Measurements from ENCODE around the gene AHI1. TPM values are rescaled to one million over a fixed set of nuclear protein-coding genes. Genes with fewer than 3 reads are reported as not detected.

AHI1 gene
- total RNA-seq, 1 donor from 2014 or later, result 14.2 TPM

DNA sequence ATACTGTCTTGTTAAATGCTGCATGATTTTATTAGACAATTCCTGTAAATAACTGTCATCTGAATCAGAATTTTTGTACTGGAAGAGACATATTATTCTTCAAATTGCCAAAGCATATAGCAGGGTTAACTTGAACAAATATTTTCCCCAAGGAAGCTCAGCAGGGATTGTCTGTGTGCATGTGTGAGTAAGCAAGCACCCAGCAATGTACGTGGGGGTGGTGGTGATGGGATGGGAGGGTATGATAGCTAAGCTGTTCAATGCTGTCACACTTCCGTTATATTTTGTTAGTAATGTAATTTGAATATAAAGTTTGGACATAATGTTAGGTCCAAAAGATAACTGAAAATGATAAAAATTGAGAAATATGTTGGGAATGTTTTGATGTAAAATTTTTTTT, 198.3 kb downstream of the AHI1 start:
- no peaks in the 10 kb centered on the region for H3K9me3 Mint-ChIP-seq (ENCODE audit: unreplicated experiment)
- Histone ChIP-seq H3K36me3 (ENCODE audit: insufficient read depth, low read length) (no peaks in the 10 kb centered on the region), H3K9ac (ENCODE audit: low read length) (peak overlapping the region; percentile 17), H3K27me3 (ENCODE audit: insufficient read depth, low read length) (no peaks in the 10 kb centered on the region), H2AFZ (ENCODE audit: low read depth, low read length) (no peak overlapping the region), H3K9me3 (ENCODE audit: insufficient read depth, low read depth, low read length) (no peaks in the 10 kb centered on the region), H3K27ac (ENCODE audit: low read depth, low read length) (peak overlapping the region; percentile 39), H3K4me3 (ENCODE audit: insufficient read depth, low read depth, low read length) (no peak overlapping the region), H3K4me2 (ENCODE audit: low read length) (peak overlapping the region; percentile 48), H3K79me2 (ENCODE audit: insufficient read depth, low read length) (no peaks in the 10 kb centered on the region), H4K20me1 (ENCODE audit: insufficient read depth, low read length) (no peaks in the 10 kb centered on the region), H3K4me1 (ENCODE audit: insufficient read depth, low read length) (peaks cover 8% of the 10 kb centered on the region)
- peaks cover 15% of the 10 kb centered on the region for H3K4me1 Mint-ChIP-seq (ENCODE audit: low read depth, unreplicated experiment)
- peak; percentile 63 for DNase-seq (ENCODE audit: low read depth)
- H3K27me3 Mint-ChIP-seq (ENCODE audit: low read depth, unreplicated experiment), result no peaks in the 10 kb centered on the region
- no peak for TF ChIP-seq EZH2 (IDR thresholded peaks at IDR 0.05; ENCODE audit: insufficient read depth, low read length)
- TF ChIP-seq, protein P1, sequence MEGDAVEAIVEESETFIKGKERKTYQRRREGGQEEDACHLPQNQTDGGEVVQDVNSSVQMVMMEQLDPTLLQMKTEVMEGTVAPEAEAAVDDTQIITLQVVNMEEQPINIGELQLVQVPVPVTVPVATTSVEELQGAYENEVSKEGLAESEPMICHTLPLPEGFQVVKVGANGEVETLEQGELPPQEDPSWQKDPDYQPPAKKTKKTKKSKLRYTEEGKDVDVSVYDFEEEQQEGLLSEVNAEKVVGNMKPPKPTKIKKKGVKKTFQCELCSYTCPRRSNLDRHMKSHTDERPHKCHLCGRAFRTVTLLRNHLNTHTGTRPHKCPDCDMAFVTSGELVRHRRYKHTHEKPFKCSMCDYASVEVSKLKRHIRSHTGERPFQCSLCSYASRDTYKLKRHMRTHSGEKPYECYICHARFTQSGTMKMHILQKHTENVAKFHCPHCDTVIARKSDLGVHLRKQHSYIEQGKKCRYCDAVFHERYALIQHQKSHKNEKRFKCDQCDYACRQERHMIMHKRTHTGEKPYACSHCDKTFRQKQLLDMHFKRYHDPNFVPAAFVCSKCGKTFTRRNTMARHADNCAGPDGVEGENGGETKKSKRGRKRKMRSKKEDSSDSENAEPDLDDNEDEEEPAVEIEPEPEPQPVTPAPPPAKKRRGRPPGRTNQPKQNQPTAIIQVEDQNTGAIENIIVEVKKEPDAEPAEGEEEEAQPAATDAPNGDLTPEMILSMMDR (IDR thresholded peaks at IDR 0.05; ENCODE audit: insufficient read depth, low read depth, low read length), result no peak
- FAIRE-seq, result peak; percentile 97
- no peaks in the 10 kb centered on the region for H3K36me3 Mint-ChIP-seq (ENCODE audit: low read depth, unreplicated experiment)
- no peak overlapping the region for H3K4me3 Mint-ChIP-seq (ENCODE audit: unreplicated experiment)
- H3K27ac Mint-ChIP-seq (ENCODE audit: unreplicated experiment), result no peak overlapping the region

DNA sequence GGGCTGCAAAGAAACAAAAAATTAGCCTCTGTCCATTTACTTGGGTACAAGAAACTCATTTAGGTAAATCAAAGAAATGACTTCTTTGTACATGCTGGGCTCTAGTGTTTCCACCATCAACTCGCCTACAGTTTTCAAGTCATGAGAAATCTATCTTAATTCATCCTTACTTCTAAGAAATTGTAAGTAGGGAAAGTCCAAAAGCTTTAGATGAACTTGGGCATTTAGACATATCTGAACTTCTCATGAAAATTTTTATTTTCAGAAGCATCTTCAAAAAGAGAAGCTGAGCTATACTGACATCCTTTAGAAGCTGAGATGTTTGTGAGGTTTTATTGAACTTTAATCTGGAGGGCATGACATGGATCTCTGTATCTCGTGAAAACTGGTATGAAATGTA, 199.1 kb downstream of the AHI1 start:
- H3K4me3 Mint-ChIP-seq (ENCODE audit: unreplicated experiment), result no peak overlapping the region
- H3K9me3 Mint-ChIP-seq (ENCODE audit: unreplicated experiment), result no peaks in the 10 kb centered on the region

DNA sequence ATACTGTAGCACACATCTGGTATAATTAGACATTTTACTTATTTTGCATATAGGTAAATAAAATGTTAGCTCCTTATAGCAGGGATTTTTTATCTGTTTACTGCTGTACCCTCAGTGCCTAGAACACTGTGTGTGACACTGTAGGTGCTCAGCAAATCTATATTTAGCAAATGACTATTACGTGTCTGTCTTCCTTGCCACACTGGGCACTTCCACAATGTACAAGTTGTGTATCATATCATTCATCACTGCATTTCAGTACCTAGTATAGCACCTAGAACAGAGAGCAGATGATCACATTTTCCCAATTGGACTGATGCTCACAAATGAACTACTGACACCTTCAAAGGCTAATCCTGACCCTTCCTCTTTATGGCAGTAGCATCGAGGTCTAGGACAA, 200.8 kb downstream of the AHI1 start:
- peaks cover 12% of the 10 kb centered on the region for H3K4me1 ChIP-seq (ENCODE audit: insufficient read depth, low read length)
- no peak overlapping the region for H2AFZ ChIP-seq (ENCODE audit: low read depth, low read length)
- Mint-ChIP-seq H3K9me3 (ENCODE audit: unreplicated experiment) (no peaks in the 10 kb centered on the region), H3K36me3 (ENCODE audit: low read depth, unreplicated experiment) (no peaks in the 10 kb centered on the region), H3K4me3 (ENCODE audit: unreplicated experiment) (no peak overlapping the region), H3K27ac (ENCODE audit: unreplicated experiment) (no peak overlapping the region), H3K27me3 (ENCODE audit: low read depth, unreplicated experiment) (no peaks in the 10 kb centered on the region), H3K4me1 (ENCODE audit: low read depth, unreplicated experiment) (peaks cover 15% of the 10 kb centered on the region)
- H3K9me3 ChIP-seq (ENCODE audit: insufficient read depth, low read depth, low read length), result no peaks in the 10 kb centered on the region
- no peak for TF ChIP-seq EZH2 (IDR thresholded peaks at IDR 0.05; ENCODE audit: insufficient read depth, low read length)
- TF ChIP-seq, protein P1 (IDR thresholded peaks at IDR 0.05; ENCODE audit: insufficient read depth, low read depth, low read length), result no peak
- no peaks in the 10 kb centered on the region for H3K27me3 ChIP-seq (ENCODE audit: insufficient read depth, low read length)
- H3K4me2 ChIP-seq (ENCODE audit: low read length), result no peak overlapping the region
- no peak overlapping the region for H3K27ac ChIP-seq (ENCODE audit: low read depth, low read length)
- no peaks in the 10 kb centered on the region for H3K79me2 ChIP-seq (ENCODE audit: insufficient read depth, low read length)
- no peak overlapping the region for H3K9ac ChIP-seq (ENCODE audit: low read length)
- H4K20me1 ChIP-seq (ENCODE audit: insufficient read depth, low read length), result no peaks in the 10 kb centered on the region
- no peak for DNase-seq (ENCODE audit: low read depth)
- H3K36me3 ChIP-seq (ENCODE audit: insufficient read depth, low read length), result no peaks in the 10 kb centered on the region
- peak; percentile 73 for FAIRE-seq
- no peak overlapping the region for H3K4me3 ChIP-seq (ENCODE audit: insufficient read depth, low read depth, low read length)

More for the DNA sequence above, 199.1 kb downstream of the AHI1 start:
- no peak for TF ChIP-seq EZH2 (IDR thresholded peaks at IDR 0.05; ENCODE audit: insufficient read depth, low read length)
- TF ChIP-seq, protein P1 (IDR thresholded peaks at IDR 0.05; ENCODE audit: insufficient read depth, low read depth, low read length), result no peak
- Histone ChIP-seq H3K9me3 (ENCODE audit: insufficient read depth, low read depth, low read length) (no peaks in the 10 kb centered on the region), H3K9ac (ENCODE audit: low read length) (no peak overlapping the region), H3K36me3 (ENCODE audit: insufficient read depth, low read length) (no peaks in the 10 kb centered on the region), H4K20me1 (ENCODE audit: insufficient read depth, low read length) (no peaks in the 10 kb centered on the region), H2AFZ (ENCODE audit: low read depth, low read length) (no peak overlapping the region), H3K4me3 (ENCODE audit: insufficient read depth, low read depth, low read length) (no peak overlapping the region), H3K79me2 (ENCODE audit: insufficient read depth, low read length) (no peaks in the 10 kb centered on the region), H3K4me1 (ENCODE audit: insufficient read depth, low read length) (peaks cover 8% of the 10 kb centered on the region), H3K27me3 (ENCODE audit: insufficient read depth, low read length) (no peaks in the 10 kb centered on the region), H3K27ac (ENCODE audit: low read depth, low read length) (peak overlapping the region; percentile 39), H3K4me2 (ENCODE audit: low read length) (no peak overlapping the region)
- FAIRE-seq, result peak; percentile 32
- DNase-seq (ENCODE audit: low read depth), result no peak
- peaks cover 15% of the 10 kb centered on the region for H3K4me1 Mint-ChIP-seq (ENCODE audit: low read depth, unreplicated experiment)
- no peaks in the 10 kb centered on the region for H3K27me3 Mint-ChIP-seq (ENCODE audit: low read depth, unreplicated experiment)
- no peak overlapping the region for H3K27ac Mint-ChIP-seq (ENCODE audit: unreplicated experiment)
- no peaks in the 10 kb centered on the region for H3K36me3 Mint-ChIP-seq (ENCODE audit: low read depth, unreplicated experiment)

All from astrocyte (in vitro differentiated cells and primary cell).